H1 (cell line): ENCODE measurements around the gene SP1. TPM values are rescaled to one million over a fixed set of nuclear protein-coding genes. Genes with fewer than 3 reads are reported as not detected.

ENCODE experiments used
- CTCF ChIA-PET: fragments of 300-600 bp; sonication (Branson Sonifier 250); formaldehyde crosslinking; loops from one replicate; lab custom pipeline; 2021; ENCODE audit not compliant: partially characterized antibody; lab: Charles Lee
- POLR2A ChIA-PET: fragments of 300-600 bp; sonication (Branson Sonifier 250); formaldehyde crosslinking; loops from one replicate; lab custom pipeline; 2021; ENCODE audit warnings: inconsistent platforms; ENCODE audit not compliant: partially characterized antibody; lab: Charles Lee
- DNase-seq, 2 experiments: peaks; one replicate each; pipeline versions ENCODE4 v3.0.0 to v3.0.0-alpha.2; 2010 to 2022; ENCODE audit warnings: low spot score in 2 of 2, low read depth in 1 of 2, mixed read lengths in 1 of 2
- FAIRE-seq: peaks from 2 replicates; lab custom pipeline; 2011; peaks lifted over from hg19 to GRCh38; lab: Jason Lieb, UNC
- H2AFZ ChIP-seq: 2 replicates; pipeline ENCODE4 v1.8.1; 2012; ENCODE audit warnings: low read length, inconsistent platforms
- H2AK5ac ChIP-seq: 2 replicates; pipeline ENCODE4 v1.6.1; 2013; ENCODE audit warnings: low read depth, low read length
- H2BK120ac ChIP-seq: replicated peaks from 2 replicates; pipeline ENCODE3; 2013; ENCODE audit warnings: low read depth, low read length, inconsistent platforms
- H2BK12ac ChIP-seq: 2 replicates; pipeline ENCODE4 v1.6.1; 2013; ENCODE audit warnings: low read depth, low read length
- H2BK15ac ChIP-seq: 2 replicates; pipeline ENCODE4 v1.6.1; 2013; ENCODE audit warnings: low read length
- H2BK20ac ChIP-seq: 2 replicates; pipeline ENCODE4 v1.6.1; 2013; ENCODE audit warnings: low read length
- H2BK5ac ChIP-seq: 2 replicates; pipeline ENCODE4 v1.6.1; 2013; ENCODE audit warnings: low read depth, low read length
- H3K14ac ChIP-seq: 2 replicates; pipeline ENCODE4 v1.6.1; 2013; ENCODE audit warnings: inconsistent platforms; ENCODE audit not compliant: insufficient read length
- H3K18ac ChIP-seq: 2 replicates; pipeline ENCODE4 v1.6.1; 2013; ENCODE audit warnings: low read length; ENCODE audit errors: extremely low read depth
- H3K23ac ChIP-seq: 2 replicates; pipeline ENCODE4 v1.6.1; 2013; ENCODE audit warnings: inconsistent platforms; ENCODE audit not compliant: insufficient read length
- H3K23me2 ChIP-seq: 2 replicates; pipeline ENCODE4 v1.6.1; 2013; ENCODE audit warnings: low read depth, low read length
- H3K27ac ChIP-seq: 2 replicates; pipeline ENCODE4 v1.6.1; 2011; ENCODE audit warnings: low read depth, low read length, inconsistent platforms
- H3K27me3 ChIP-seq, 4 experiments: replicated peaks in 1 of 4; 1 replicate in 1 of 4; 2 replicates in 3 of 4; pipeline versions ENCODE4 v1.6.1 to v1.8.1; 2011 to 2013; ENCODE audit warnings: low read length in 3 of 4, mild to moderate bottlenecking in 3 of 4, inconsistent platforms in 2 of 4, mixed read lengths in 2 of 4, moderate library complexity in 1 of 4; ENCODE audit not compliant: control insufficient read depth in 3 of 4, insufficient read depth in 3 of 4; ENCODE audit errors: extremely low read depth in 1 of 4
- H3K36me3 ChIP-seq, 4 experiments: 2 replicates each; pipeline versions ENCODE4 v1.6.1 to v1.8.1; 2011 to 2013; ENCODE audit warnings: mild to moderate bottlenecking in 4 of 4, low read length in 3 of 4, moderate library complexity in 2 of 4, control low read depth in 1 of 4, inconsistent platforms in 1 of 4; ENCODE audit not compliant: insufficient read depth in 4 of 4, control insufficient read depth in 2 of 4
- H3K4ac ChIP-seq: replicated peaks from 2 replicates; pipeline ENCODE3; 2013; ENCODE audit warnings: low read length, low read depth, mixed read lengths, inconsistent platforms; ENCODE audit not compliant: insufficient read length
- H3K4me1 ChIP-seq, 4 experiments: replicated peaks in 1 of 4; 1 replicate in 1 of 4; 2 replicates in 3 of 4; pipeline versions ENCODE4 v1.6.1 to v1.8.1; 2011 to 2013; ENCODE audit warnings: low read length in 3 of 4, inconsistent platforms in 2 of 4, mixed read lengths in 1 of 4; ENCODE audit not compliant: insufficient read depth in 4 of 4, control insufficient read depth in 3 of 4
- H3K4me2 ChIP-seq, 2 experiments: 2 replicates each; pipeline versions ENCODE4 v1.6.1 to v1.8.1; 2011 to 2013; ENCODE audit warnings: low read depth in 2 of 2, low read length in 2 of 2, control low read depth in 1 of 2, inconsistent platforms in 1 of 2, mild to moderate bottlenecking in 1 of 2; ENCODE audit not compliant: insufficient read depth in 1 of 2
- H3K4me3 ChIP-seq, 4 experiments: fragments of 200-600, 300-600 bp in 1 of 4; sonication (generic), shearing (Covaris generic), sonication (Bioruptor Twin) in 1 of 4; 2 replicates each; pipeline versions ENCODE4 v1.5.1 to v1.8.1; 2011 to 2016; ENCODE audit warnings: low read length in 4 of 4, low read depth in 3 of 4, control low read depth in 2 of 4, inconsistent platforms in 2 of 4, mild to moderate bottlenecking in 2 of 4, mixed read lengths in 1 of 4, moderate library complexity in 1 of 4; ENCODE audit not compliant: insufficient read depth in 2 of 4; ENCODE audit errors: extremely low read depth in 1 of 4
- H3K56ac ChIP-seq: replicated peaks from 2 replicates; pipeline ENCODE3; 2013; ENCODE audit warnings: low read depth, mild to moderate bottlenecking, mixed read lengths, low read length, inconsistent platforms; ENCODE audit not compliant: insufficient read length
- H3K79me1 ChIP-seq: 2 replicates; pipeline ENCODE4 v1.6.1; 2013; ENCODE audit warnings: low read depth, low read length, control low read depth
- H3K79me2 ChIP-seq, 2 experiments: 2 replicates each; pipeline versions ENCODE4 v1.6.1 to v1.8.1; 2012 to 2013; ENCODE audit warnings: low read length in 2 of 2, mild to moderate bottlenecking in 2 of 2, inconsistent platforms in 1 of 2; ENCODE audit not compliant: insufficient read depth in 2 of 2, control insufficient read depth in 1 of 2
- H3K9ac ChIP-seq, 4 experiments: replicated peaks in 1 of 4; 1 replicate in 1 of 4; 2 replicates in 3 of 4; pipeline versions ENCODE4 v1.6.1 to v1.8.1; 2011 to 2013; ENCODE audit warnings: low read depth in 3 of 4, low read length in 3 of 4, control low read depth in 2 of 4, mild to moderate bottlenecking in 2 of 4, moderate library complexity in 2 of 4, inconsistent platforms in 1 of 4; ENCODE audit errors: extremely low read depth in 1 of 4
- H3K9me3 ChIP-seq, 2 experiments: 2 replicates each; pipeline versions ENCODE4 v1.6.1 to v1.8.1; 2012 to 2013; ENCODE audit warnings: mild to moderate bottlenecking in 2 of 2, moderate library complexity in 2 of 2, control low read depth in 1 of 2, inconsistent platforms in 1 of 2, low read depth in 1 of 2, low read length in 1 of 2, mixed read lengths in 1 of 2; ENCODE audit not compliant: insufficient read depth in 2 of 2
- H4K20me1 ChIP-seq, 2 experiments: replicated peaks in 1 of 2; 2 replicates each; pipeline versions ENCODE3 to v1.8.1; 2011 to 2013; ENCODE audit warnings: inconsistent platforms in 2 of 2, low read length in 2 of 2, mild to moderate bottlenecking in 1 of 2; ENCODE audit not compliant: insufficient read depth in 2 of 2, control insufficient read depth in 1 of 2
- H4K5ac ChIP-seq: 2 replicates; pipeline ENCODE4 v1.6.1; 2013; ENCODE audit warnings: low read length, low read depth, mixed read lengths, inconsistent platforms; ENCODE audit not compliant: insufficient read length
- H4K8ac ChIP-seq: 2 replicates; pipeline ENCODE4 v1.8.0; 2013; ENCODE audit warnings: mild to moderate bottlenecking, moderate library complexity, low read length, inconsistent platforms; ENCODE audit not compliant: insufficient read depth; ENCODE audit errors: extremely low read depth
- H4K91ac ChIP-seq: replicated peaks from 2 replicates; pipeline ENCODE3; 2013; ENCODE audit warnings: low read length, mixed read lengths, inconsistent platforms; ENCODE audit not compliant: insufficient read length
- ASH2L ChIP-seq: fragments of 200-600, 300-600 bp; sonication (generic); IDR thresholded peaks from one replicate; pipeline ENCODE4 v1.7.1; 2017; ENCODE audit warnings: low read length
- CBX5 ChIP-seq: fragments of 300-800, 300-1000 bp; sonication (generic); IDR thresholded peaks from 2 replicates; pipeline ENCODE4 v1.7.1; 2016; ENCODE audit warnings: antibody characterized with exemption, low read length, low read depth
- CREB1 ChIP-seq: IDR thresholded peaks from 2 replicates; pipeline ENCODE4 v1.6.1; 2012; ENCODE audit warnings: inconsistent platforms
- MAFK ChIP-seq: IDR thresholded peaks from 2 replicates; pipeline ENCODE4 v1.6.1; 2012; ENCODE audit warnings: low read depth, mild to moderate bottlenecking, improper control_type of control experiment, low read length
- PHF8 ChIP-seq: fragments of 200-600 bp; sonication (generic); conservative IDR thresholded peaks from 2 replicates; pipeline ENCODE4 v1.7.1; 2012; ENCODE audit warnings: low read depth, mild to moderate bottlenecking, inconsistent platforms, low read length, moderate library complexity
- RBBP5 ChIP-seq: IDR thresholded peaks from 2 replicates; pipeline ENCODE4 v1.7.1; 2012; ENCODE audit warnings: low read depth, mild to moderate bottlenecking, inconsistent platforms, low read length, moderate library complexity, borderline replicate concordance
- RFX5 ChIP-seq: IDR thresholded peaks from 2 replicates; pipeline ENCODE4 v1.6.1; 2011; ENCODE audit warnings: low read depth, low read length, improper control_type of control experiment, borderline replicate concordance
- SIN3A ChIP-seq, 2 experiments: IDR thresholded peaks in 1 of 2; conservative IDR thresholded peaks in 1 of 2; 2 replicates each; pipeline ENCODE4 v1.6.1; 2011 to 2012; ENCODE audit warnings: low read length in 2 of 2, improper control_type of control experiment in 1 of 2, low read depth in 1 of 2, mild to moderate bottlenecking in 1 of 2
- SUZ12 ChIP-seq: fragments of 200-600 bp; sonication (generic); IDR thresholded peaks from 2 replicates; pipeline ENCODE4 v1.6.1; 2012; ENCODE audit warnings: mild to moderate bottlenecking, inconsistent platforms, low read length, moderate library complexity, mixed read lengths
- TBP ChIP-seq: IDR thresholded peaks from 2 replicates; pipeline ENCODE4 v1.6.1; 2011; ENCODE audit warnings: low read depth, low read length, improper control_type of control experiment
- WGBS, 2 experiments: shearing (Covaris generic) in 1 of 2; methylation state at CpG; one replicate each; pipeline versions ENCODE4 v1.1.6 to v1.1.7; 2013 to 2015; ENCODE audit warnings: low lambda C conversion rate in 2 of 2, mixed read lengths in 2 of 2, inconsistent platforms in 1 of 2, low coverage in 1 of 2, missing lambda C conversion rate in 1 of 2; ENCODE audit not compliant: insufficient replicate concordance in 2 of 2, insufficient coverage in 1 of 2, insufficient read length in 1 of 2; ENCODE audit errors: extremely low coverage in 1 of 2, missing lambda C conversion rate in 1 of 2; 5-methylcytosine and 5-hydroxymethylcytosine counted together
- polyA plus RNA-seq, 7 experiments: library from polyadenylated mRNA; depleted of rRNA in 3 of 7; stranded (reverse) in 5 of 7; unstranded in 2 of 7; fragments of >200 nt in 5 of 7; fragments of 200-250 nt in 2 of 7; gene quantifications; 1 replicate in 5 of 7; 2 replicates in 1 of 7; 4 replicates in 1 of 7; pipeline versions ENCODE4 v1.2.1 to v1.2.3, GENCODE V29; 2011 to 2013; ENCODE audit warnings: missing spikeins in 2 of 7, mixed read lengths in 2 of 7
- total RNA-seq: library from RNA; stranded (reverse); fragmentation: NEBNext Ultra II Directional; extraction: Animal tissue kit (Norgen Biotek cat#: 25700); gene quantifications from 2 replicates; pipeline ENCODE4 v1.2.1, GENCODE V29; 2021
- TF ChIP-seq, protein P1 (sequence below): IDR thresholded peaks from 2 replicates; pipeline ENCODE4 v1.6.1; 2011; ENCODE audit warnings: low read depth, mild to moderate bottlenecking, low read length; ENCODE audit not compliant: insufficient read depth

SP1 gene
- total and polyA plus RNA-seq, 2 of the 8 experiments (the other 6 are each of a cell fraction or from before 2014, with no cell fraction given): 50.7 to 75.2 TPM

GRCh38 chr12:53391724-53392123 is 11.7 kb downstream of the SP1 start:
- CTCF ChIA-PET: interaction anchor here (0.6 to 2.4 kb wide), 3 partner anchors 10 to 69 kb away, joined by 3 to 14 read pairs (median 5); partner anchors contain the start of gene AAAS
- Histone ChIP-seq H3K23ac (no peak overlapping the region), H3K79me1 (peaks cover 3% of the 10 kb centered on the region; the same call in 1 of the 2 replicates)

More at GRCh38 chr12:53391724-53392123, 11.7 kb downstream of the SP1 start:
- H3K23me2 ChIP-seq: no peaks in the 10 kb centered on the region
- no peak overlapping the region for H3K56ac ChIP-seq
- no peak overlapping the region for H4K5ac ChIP-seq
- H2AFZ ChIP-seq: no peak overlapping the region
- H4K8ac ChIP-seq: no peak overlapping the region
- no peak overlapping the region for H2BK120ac ChIP-seq
- POLR2A ChIA-PET: interaction anchor here (0.9 to 2.8 kb wide), 5 partner anchors 10 to 62 kb away, joined by 3 to 9 read pairs (median 4); no protein-coding TSS in a partner anchor
- H4K91ac ChIP-seq: no peak overlapping the region
- no peak overlapping the region for H3K4me3 ChIP-seq
- no peaks in the 10 kb centered on the region for H3K27me3 ChIP-seq
- no peak overlapping the region for H3K18ac ChIP-seq
- no peak overlapping the region for H3K4me2 ChIP-seq
- H3K9me3 ChIP-seq: no peaks in the 10 kb centered on the region
- peaks cover 0 to 68% of the 10 kb centered on the region in 2 experiments; a peak in 2 of 4 replicates for H3K79me2 ChIP-seq
- H2BK5ac ChIP-seq: no peak overlapping the region
- H3K4me1 ChIP-seq: no peaks in the 10 kb centered on the region
- WGBS, 2 experiments: 84% methylated on average over 5 of the region's 5 CpGs; no CpG with 5 or more reads in 1 of the 2 experiments
- H2BK20ac ChIP-seq: no peak overlapping the region
- DNase-seq (no peak), FAIRE-seq (no peak)
- no peak overlapping the region for H3K4ac ChIP-seq
- no peak overlapping the region for H2AK5ac ChIP-seq
- no peak overlapping the region for H2BK15ac ChIP-seq
- peaks cover 0 to 18% (median 3%) of the 10 kb centered on the region in 4 experiments; a peak in 3 of 8 replicates for H3K36me3 ChIP-seq
- no peak overlapping the region for H3K27ac ChIP-seq
- no peak overlapping the region for H3K9ac ChIP-seq
- no peak overlapping the region for H3K14ac ChIP-seq
- no peak for TF ChIP-seq CBX5
- no peak for TF ChIP-seq TBP
- TF ChIP-seq ASH2L: no peak
- TF ChIP-seq RBBP5: no peak
- no peak for TF ChIP-seq PHF8
- TF ChIP-seq MAFK: no peak
- no peak for TF ChIP-seq CREB1
- no peak for TF ChIP-seq SUZ12
- TF ChIP-seq, protein P1, sequence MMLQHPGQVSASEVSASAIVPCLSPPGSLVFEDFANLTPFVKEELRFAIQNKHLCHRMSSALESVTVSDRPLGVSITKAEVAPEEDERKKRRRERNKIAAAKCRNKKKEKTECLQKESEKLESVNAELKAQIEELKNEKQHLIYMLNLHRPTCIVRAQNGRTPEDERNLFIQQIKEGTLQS: no peak
- no peak for TF ChIP-seq RFX5
- TF ChIP-seq SIN3A (conservative IDR thresholded peaks at IDR 0.05 in 1 of 2, IDR thresholded peaks at IDR 0.05 in 1 of 2; ENCODE audit: low read depth in 1 of 2, low read length in 2 of 2): no peak
- H4K20me1 ChIP-seq: peaks cover 0 to 2% of the 10 kb centered on the region in 2 experiments
- H2BK12ac ChIP-seq: no peak overlapping the region
